Activated CD8-positive, alpha-beta T cell treated with anti-CD3 and anti-CD28 coated beads for 36 hours (primary cell): Measurements from ENCODE around the gene UFSP1. TPM values are rescaled to one million over a fixed set of nuclear protein-coding genes. Genes with fewer than 3 reads are reported as not detected.
"Not testable (repeated sequence)": the region's sequence is repeated elsewhere in the genome, so short reads cannot be mapped to it uniquely, and the experiment has no call there.

ENCODE experiments used
- ATAC-seq: fragments of 200-7000 bp; cut with Tn5 transposase; one replicate; pipeline ENCODE4 v1.10.0; 2021; ENCODE audit warnings: mild to moderate bottlenecking, moderate library complexity
- CTCF ChIA-PET: fragments of 350-600 bp; sonication (Branson Sonifier 250); formaldehyde crosslinking; loops from one replicate; lab custom pipeline; 2021; ENCODE audit warnings: antibody characterized with exemption; lab: Charles Lee
- POLR2A ChIA-PET: fragments of 350-600 bp; sonication (Branson Sonifier 250); formaldehyde crosslinking; loops from one replicate; lab custom pipeline; 2021; ENCODE audit warnings: antibody characterized with exemption; lab: Charles Lee
- DNase-seq: peaks from one replicate; pipeline ENCODE4 v3.0.0-alpha.2; 2020
- H3K27ac Mint-ChIP-seq: one replicate; pipeline ENCODE4 v1.8.0; 2021; ENCODE audit warnings: mild to moderate bottlenecking, mixed read lengths
- H3K27me3 Mint-ChIP-seq: one replicate; pipeline ENCODE4 v1.8.0; 2021; ENCODE audit warnings: mixed read lengths
- H3K36me3 Mint-ChIP-seq: one replicate; pipeline ENCODE4 v1.8.0; 2021; ENCODE audit warnings: low read depth, mixed read lengths
- H3K4me1 Mint-ChIP-seq: one replicate; pipeline ENCODE4 v1.8.0; 2021; ENCODE audit warnings: low read depth, mixed read lengths
- H3K4me3 Mint-ChIP-seq: one replicate; pipeline ENCODE4 v1.8.0; 2021; ENCODE audit warnings: mild to moderate bottlenecking, moderate library complexity, mixed read lengths
- H3K9me3 Mint-ChIP-seq: one replicate; pipeline ENCODE4 v1.8.0; 2021; ENCODE audit warnings: mixed read lengths
- intact Hi-C: fragments of 100-400 bp; cut with micrococcal nuclease; formaldehyde crosslinking; loops from one replicate; pipeline ENCODE4 v1.10.0; 2022
- total RNA-seq, 2 experiments: library from RNA; stranded (reverse); gene quantifications; one replicate each; pipeline ENCODE4 v1.2.3, GENCODE V29; 2021
- TF ChIP-seq, protein P1 (sequence below): fragments of 200-600 bp; IDR thresholded peaks from one replicate; pipeline ENCODE4 v1.8.0; 2022; ENCODE audit warnings: antibody characterized with exemption, mild to moderate bottlenecking

The UFSP1 gene
- total RNA-seq, 2 experiments from 2014 or later: 2.1 to 2.2 TPM

DNA sequence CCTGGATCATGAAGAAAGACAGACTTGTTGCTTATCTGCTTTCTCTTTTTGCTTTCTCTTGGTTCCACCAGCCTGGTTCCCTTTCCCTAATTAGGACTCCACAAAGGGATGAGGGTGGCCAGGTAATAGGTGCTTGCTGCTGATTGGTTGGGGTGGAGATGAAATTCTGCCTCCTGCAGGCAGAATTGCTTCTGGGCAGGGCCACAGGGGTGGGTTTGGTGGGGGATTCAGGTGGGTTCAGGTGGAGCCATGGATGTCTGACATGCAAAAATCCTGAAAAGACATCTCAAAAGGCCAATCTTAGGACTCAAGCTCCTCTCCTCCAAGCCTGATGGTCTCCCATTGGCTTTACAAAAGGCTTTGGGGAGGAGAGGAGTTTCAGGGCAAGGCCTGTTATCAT, 31.5 kb upstream of the UFSP1 start:
- Mint-ChIP-seq H3K9me3 (no peaks in the 10 kb centered on the region), H3K4me1 (no peaks in the 10 kb centered on the region), H3K36me3 (no peaks in the 10 kb centered on the region), H3K4me3 (no peak overlapping the region), H3K27ac (no peak overlapping the region), H3K27me3 (no peaks in the 10 kb centered on the region)
- intact Hi-C loops: no loop called here
- DNase-seq (no peak), ATAC-seq (no peak)
- POLR2A ChIA-PET: interaction anchor here (0.9 kb wide), 1 partner anchor 250 kb away, joined by 3 read pairs; no protein-coding TSS in a partner anchor
- CTCF ChIA-PET: interaction anchor here (1.0 kb wide), 1 partner anchor 138 kb away, joined by 4 read pairs; no protein-coding TSS in a partner anchor
- TF ChIP-seq, protein P1, sequence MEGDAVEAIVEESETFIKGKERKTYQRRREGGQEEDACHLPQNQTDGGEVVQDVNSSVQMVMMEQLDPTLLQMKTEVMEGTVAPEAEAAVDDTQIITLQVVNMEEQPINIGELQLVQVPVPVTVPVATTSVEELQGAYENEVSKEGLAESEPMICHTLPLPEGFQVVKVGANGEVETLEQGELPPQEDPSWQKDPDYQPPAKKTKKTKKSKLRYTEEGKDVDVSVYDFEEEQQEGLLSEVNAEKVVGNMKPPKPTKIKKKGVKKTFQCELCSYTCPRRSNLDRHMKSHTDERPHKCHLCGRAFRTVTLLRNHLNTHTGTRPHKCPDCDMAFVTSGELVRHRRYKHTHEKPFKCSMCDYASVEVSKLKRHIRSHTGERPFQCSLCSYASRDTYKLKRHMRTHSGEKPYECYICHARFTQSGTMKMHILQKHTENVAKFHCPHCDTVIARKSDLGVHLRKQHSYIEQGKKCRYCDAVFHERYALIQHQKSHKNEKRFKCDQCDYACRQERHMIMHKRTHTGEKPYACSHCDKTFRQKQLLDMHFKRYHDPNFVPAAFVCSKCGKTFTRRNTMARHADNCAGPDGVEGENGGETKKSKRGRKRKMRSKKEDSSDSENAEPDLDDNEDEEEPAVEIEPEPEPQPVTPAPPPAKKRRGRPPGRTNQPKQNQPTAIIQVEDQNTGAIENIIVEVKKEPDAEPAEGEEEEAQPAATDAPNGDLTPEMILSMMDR: no peak

DNA sequence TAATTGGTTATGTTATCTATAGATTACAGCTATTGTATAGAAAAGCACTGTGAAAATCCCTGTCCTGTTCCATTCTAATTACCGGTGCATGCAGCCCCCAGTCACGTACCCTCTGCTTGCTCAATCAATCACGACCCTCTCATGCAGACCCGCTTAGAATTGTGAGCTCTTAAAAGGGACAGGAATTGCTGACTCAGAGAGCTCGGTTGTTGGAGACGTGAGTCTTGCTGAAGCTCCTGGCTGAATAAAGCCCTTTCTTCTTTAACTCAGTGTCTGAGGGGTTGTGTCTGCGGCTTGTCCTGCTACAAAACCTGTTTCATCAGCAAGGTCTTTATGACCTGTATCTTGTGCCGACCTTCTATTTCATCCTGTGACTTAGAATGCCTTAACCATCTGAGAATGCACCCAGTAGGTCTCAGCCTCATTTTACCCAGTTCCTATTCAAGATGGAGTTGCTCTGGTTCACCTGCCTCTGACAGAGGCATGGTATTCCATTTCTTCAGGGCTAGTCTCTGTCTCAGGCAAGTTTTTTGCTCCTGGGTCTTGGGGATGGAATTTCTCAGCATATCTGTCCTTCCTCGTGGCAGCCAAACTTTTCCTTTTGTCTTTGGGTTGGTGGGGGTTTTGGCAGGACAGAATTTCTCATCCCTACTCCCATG, 30.4 kb upstream of the UFSP1 start:
- DNase-seq, POLR2A ChIA-PET, H3K36me3 Mint-ChIP-seq, H3K9me3 Mint-ChIP-seq, intact Hi-C loops, H3K4me3 Mint-ChIP-seq, ATAC-seq, H3K4me1 Mint-ChIP-seq, CTCF ChIA-PET, H3K27ac Mint-ChIP-seq, H3K27me3 Mint-ChIP-seq: not testable (repeated sequence)

DNA sequence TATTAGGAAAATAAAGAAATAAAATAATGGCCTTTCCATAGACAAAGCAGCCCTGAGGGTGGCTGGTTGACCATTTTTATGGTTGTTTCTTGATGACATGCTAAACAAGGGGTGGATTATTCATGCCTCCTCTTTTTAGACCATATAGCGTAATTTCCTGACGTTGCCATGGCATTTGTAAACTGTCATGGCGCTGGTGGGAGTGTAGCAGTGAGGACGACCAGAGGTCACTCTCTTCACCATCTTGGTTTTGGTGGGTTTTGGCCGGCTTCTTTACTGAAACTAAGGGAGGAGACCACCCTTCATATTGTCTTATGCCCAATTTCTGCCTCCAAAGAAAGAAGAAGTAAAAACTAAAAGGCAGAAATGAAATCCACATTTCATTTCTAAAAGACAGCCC, 29.8 kb upstream of the UFSP1 start:
- DNase-seq, H3K27me3 Mint-ChIP-seq, H3K36me3 Mint-ChIP-seq, H3K9me3 Mint-ChIP-seq, H3K4me3 Mint-ChIP-seq, H3K4me1 Mint-ChIP-seq, POLR2A ChIA-PET, H3K27ac Mint-ChIP-seq, ATAC-seq, intact Hi-C loops, CTCF ChIA-PET: not testable (repeated sequence)

DNA sequence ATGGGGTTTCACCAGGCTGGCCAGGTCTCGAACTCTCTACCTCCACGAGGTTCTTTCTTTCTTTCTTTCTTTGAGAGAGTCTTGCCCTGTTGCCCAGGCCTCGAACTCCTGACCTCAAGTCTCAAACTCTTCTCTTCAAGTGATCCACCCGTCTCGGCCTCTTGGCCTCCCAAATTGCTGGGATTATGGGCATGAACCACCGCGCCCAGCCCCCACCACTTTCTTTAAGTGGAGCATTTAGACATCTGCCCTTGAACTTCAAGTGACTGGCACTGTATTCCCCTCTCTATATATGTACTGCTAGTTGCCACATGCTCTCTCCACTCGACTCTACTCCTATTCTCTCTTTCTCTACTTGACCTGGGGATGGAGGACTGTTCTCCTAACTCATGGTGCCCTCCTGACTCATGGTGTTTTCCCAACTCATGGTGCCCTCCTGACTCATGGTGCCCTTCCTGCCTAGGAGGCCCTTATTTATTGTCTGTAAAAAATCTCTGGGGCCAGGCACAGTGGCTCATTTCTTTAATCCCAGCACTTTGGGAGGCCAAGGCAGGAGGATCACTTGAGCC, 25.4 kb upstream of the UFSP1 start:
- no peaks in the 10 kb centered on the region for H3K4me1 Mint-ChIP-seq
- DNase-seq (peak; percentile 26), ATAC-seq (peak; percentile 72)
- no peaks in the 10 kb centered on the region for H3K36me3 Mint-ChIP-seq
- H3K4me3 Mint-ChIP-seq: no peak overlapping the region
- CTCF ChIA-PET: no interaction called here
- H3K27me3 Mint-ChIP-seq: peaks cover 1% of the 10 kb centered on the region
- TF ChIP-seq, protein P1: no peak
- POLR2A ChIA-PET: no interaction called here
- intact Hi-C loops: no loop called here
- no peak overlapping the region for H3K27ac Mint-ChIP-seq
- no peaks in the 10 kb centered on the region for H3K9me3 Mint-ChIP-seq

DNA sequence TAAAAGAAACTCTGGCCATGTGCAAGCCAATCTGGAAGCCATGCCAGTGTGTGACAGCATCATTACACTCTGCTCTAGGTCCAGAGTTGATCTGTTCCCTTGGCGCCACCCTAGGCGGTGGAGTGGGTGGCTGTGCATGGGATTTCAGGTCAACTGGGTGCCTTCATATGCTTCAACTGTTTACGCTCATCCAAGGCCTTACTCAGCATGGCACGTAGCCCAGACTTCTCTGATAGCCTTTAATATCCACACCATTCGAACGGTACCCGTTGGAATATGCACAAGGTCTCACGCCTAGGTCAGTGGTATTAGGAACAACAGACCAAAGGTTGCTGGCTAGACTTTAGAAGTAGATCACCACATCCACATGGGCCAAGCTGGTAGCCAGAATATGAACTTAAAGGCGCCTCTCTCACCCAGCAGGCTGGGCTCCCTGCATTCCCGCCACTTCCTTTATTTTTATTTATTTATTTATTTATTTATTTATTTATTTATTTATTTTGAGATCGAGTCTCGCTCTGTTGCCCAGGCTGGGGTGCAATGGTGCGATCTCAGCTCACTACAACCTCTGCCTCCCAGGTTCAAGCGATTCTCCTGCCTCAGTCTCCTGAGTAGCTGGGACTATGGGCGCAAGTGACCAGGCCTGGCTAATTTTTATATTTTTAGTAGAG, 24.8 kb upstream of the UFSP1 start:
- Mint-ChIP-seq H3K9me3 (no peaks in the 10 kb centered on the region), H3K27ac (no peak overlapping the region), H3K27me3 (peaks cover 1% of the 10 kb centered on the region), H3K36me3 (no peaks in the 10 kb centered on the region), H3K4me1 (no peaks in the 10 kb centered on the region), H3K4me3 (no peak overlapping the region)
- DNase-seq (no peak), ATAC-seq (no peak)
- intact Hi-C loops: no loop called here
- CTCF ChIA-PET: no interaction called here
- POLR2A ChIA-PET: no interaction called here
- TF ChIP-seq, protein P1: no peak

DNA sequence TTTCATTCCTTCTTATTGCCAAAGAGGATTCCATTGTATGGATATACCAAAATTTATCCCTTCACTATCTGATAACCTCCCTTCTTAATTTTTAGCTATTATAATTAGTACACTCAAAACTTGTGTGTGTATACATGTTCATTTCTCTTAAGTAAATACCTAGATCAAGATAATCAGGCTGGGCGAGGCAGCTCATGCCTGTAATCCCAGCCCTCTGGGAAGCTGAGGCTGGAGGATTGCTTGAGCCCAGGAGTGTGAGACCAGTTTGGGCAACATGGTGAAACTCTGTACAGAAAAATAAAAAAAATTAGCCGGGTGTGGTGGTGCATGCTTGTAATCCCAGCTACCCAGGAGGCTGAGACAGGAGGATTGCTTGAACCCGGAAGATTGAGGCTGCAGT, 22.0 kb upstream of the UFSP1 start:
- Mint-ChIP-seq H3K27ac (no peak overlapping the region), H3K9me3 (no peaks in the 10 kb centered on the region), H3K4me3 (no peak overlapping the region), H3K4me1 (no peaks in the 10 kb centered on the region), H3K36me3 (no peaks in the 10 kb centered on the region), H3K27me3 (peaks cover 5% of the 10 kb centered on the region)
- intact Hi-C loops: no loop called here
- TF ChIP-seq, protein P1: no peak
- ATAC-seq: no peak
- CTCF ChIA-PET: interaction anchor here (0.6 to 0.9 kb wide), 2 partner anchors 190 to 206 kb away, joined by 3 read pairs; no protein-coding TSS in a partner anchor
- POLR2A ChIA-PET: no interaction called here
- DNase-seq: no peak

DNA sequence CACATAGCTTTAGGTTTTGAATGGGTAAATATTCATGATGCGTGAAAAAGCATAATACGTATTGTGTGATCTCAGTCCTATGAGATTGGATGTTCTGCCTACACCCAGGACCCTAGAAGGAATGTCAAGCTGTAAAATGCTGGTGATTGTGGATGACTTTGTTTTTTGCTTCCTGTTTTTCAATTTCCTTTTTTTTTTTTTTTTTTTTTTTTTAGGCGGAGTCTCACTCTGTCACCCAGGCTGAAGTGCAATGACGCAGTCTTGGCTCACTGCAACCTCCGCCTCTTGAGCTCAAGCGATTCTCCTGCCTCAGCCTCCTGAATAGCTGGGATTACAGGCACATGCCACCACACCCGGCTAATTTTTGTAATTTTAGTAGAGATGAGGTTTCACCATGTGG, 20.9 kb upstream of the UFSP1 start:
- H3K27ac Mint-ChIP-seq, H3K4me1 Mint-ChIP-seq, intact Hi-C loops, H3K36me3 Mint-ChIP-seq, POLR2A ChIA-PET, H3K9me3 Mint-ChIP-seq, DNase-seq, H3K4me3 Mint-ChIP-seq, ATAC-seq, H3K27me3 Mint-ChIP-seq: not testable (repeated sequence)
- CTCF ChIA-PET: interaction anchor here (1.2 kb wide), 1 partner anchor 282 kb away, joined by 3 read pairs; no protein-coding TSS in a partner anchor
